Urothelium cell line (cell line): Measurements from ENCODE around the gene IL9R.
"Not testable (repeated sequence)": the region's sequence is repeated elsewhere in the genome, so short reads cannot be mapped to it uniquely, and the experiment has no call there.

Experiments
- DNase-seq: peaks from one replicate; pipeline ENCODE4 v3.0.0; 2011; ENCODE audit warnings: low spot score, mixed read lengths
- FAIRE-seq: peaks from 2 replicates; lab custom pipeline; 2011; peaks lifted over from hg19 to GRCh38; lab: Jason Lieb, UNC

Gene IL9R

DNA sequence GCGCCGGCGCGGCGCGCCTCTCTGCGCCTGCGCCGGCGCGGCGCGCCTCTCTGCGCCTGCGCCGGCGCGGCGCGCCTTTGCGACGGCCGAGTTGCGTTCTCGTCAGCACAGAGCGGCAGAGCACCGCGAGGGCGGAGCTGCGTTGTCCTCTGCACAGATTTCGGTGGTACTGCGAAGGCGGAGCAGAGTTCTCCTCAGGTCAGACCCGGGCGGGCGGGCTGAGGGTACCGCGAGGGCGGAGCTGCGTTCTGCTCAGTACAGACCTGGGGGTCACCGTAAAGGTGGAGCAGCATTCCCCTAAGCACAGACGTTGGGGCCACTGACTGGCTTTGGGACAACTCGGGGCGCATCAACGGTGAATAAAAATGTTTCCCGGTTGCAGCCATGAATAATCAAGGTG is 31.8 kb downstream of the IL9R start:
- not testable (repeated sequence) for DNase-seq, FAIRE-seq

DNA sequence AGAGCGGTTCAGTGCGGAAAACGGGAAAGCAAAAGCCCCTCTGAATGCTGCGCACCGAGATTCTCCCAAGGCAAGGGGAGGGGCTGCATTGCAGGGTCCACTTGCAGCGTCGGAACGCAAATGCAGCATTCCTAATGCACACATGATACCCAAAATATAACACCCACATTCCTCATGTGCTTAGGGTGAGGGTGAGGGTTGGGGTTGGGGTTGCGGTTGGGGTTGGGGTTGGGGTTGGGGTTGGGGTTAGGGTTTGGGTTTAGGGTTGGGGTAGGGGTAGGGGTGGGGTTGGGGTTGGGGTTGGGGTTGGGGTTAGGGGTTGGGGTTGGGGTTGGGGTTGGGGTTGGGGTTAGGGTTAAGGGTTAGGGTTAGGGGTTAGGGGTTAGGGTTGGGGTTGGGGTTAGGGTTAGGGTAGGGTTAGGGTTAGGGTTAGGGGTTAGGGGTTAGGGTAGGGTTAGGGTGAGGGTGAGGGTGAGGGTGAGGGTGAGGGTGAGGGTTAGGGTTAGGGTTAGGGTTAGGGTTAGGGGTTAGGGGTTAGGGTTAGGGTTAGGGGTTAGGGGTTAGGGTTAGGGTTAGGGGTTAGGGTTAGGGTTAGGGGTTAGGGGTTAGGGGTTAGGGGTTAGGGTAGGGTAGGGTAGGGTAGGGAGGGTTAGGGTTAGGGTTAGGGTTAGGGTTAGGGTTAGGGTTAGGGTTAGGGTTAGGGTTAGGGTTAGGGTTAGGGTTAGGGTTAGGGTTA is 32.4 kb downstream of the IL9R start:
- not testable (repeated sequence) for DNase-seq

DNA sequence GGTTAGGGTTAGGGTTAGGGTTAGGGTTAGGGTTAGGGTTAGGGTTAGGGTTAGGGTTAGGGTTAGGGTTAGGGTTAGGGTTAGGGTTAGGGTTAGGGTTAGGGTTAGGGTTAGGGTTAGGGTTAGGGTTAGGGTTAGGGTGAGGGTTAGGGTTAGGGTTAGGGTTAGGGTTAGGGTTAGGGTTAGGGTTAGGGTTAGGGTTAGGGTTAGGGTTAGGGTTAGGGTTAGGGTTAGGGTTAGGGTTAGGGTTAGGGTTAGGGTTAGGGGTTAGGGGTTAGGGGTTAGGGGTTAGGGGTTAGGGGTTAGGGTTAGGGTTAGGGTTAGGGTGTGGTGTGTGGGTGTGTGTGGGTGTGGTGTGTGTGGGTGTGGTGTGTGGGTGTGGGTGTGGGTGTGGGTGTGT is 33.0 kb downstream of the IL9R start:
- DNase-seq, FAIRE-seq: not testable (repeated sequence)

More for the DNA sequence above, 32.4 kb downstream of the IL9R start:
- FAIRE-seq = not testable (repeated sequence)
